ENCODE data around the gene PLXNC1.

DNA sequence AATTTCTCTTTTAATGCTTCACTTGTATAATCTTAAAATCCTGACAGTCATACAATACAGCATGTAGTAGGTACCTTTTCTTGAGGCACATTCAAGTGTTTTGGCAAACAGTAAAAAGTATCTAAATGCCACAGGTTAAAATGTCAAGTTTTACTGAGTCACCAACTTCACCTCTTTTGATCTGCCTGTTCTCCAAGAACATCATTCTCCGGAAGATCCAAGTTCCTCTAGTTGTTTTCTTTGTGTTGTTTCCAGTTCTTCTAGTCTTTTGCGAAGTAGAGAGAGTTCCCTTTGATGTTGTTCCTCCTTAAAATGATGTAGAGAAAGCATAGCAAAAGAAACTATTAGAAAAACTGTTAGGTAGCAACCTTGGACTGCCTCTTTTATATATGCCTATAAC lies 160.2 kb downstream of the PLXNC1 start:
- TF ChIP-seq EP300 (IDR thresholded peaks at IDR 0.05) (no peak), POLR2AphosphoS5 (IDR thresholded peaks at IDR 0.05) (no peak)
- TF ChIP-seq, protein P1, sequence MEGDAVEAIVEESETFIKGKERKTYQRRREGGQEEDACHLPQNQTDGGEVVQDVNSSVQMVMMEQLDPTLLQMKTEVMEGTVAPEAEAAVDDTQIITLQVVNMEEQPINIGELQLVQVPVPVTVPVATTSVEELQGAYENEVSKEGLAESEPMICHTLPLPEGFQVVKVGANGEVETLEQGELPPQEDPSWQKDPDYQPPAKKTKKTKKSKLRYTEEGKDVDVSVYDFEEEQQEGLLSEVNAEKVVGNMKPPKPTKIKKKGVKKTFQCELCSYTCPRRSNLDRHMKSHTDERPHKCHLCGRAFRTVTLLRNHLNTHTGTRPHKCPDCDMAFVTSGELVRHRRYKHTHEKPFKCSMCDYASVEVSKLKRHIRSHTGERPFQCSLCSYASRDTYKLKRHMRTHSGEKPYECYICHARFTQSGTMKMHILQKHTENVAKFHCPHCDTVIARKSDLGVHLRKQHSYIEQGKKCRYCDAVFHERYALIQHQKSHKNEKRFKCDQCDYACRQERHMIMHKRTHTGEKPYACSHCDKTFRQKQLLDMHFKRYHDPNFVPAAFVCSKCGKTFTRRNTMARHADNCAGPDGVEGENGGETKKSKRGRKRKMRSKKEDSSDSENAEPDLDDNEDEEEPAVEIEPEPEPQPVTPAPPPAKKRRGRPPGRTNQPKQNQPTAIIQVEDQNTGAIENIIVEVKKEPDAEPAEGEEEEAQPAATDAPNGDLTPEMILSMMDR (IDR thresholded peaks at IDR 0.05): no peak
